RWPE1 (cell line): Measurements from ENCODE around the gene HBE1.

ENCODE experiments used
- CTCF ChIA-PET: fragments of 350-600 bp; sonication (Branson Sonifier 250); formaldehyde crosslinking; extraction: SDS; loops from one replicate; lab custom pipeline; 2021; lab: Yijun Ruan, JAX
- POLR2A ChIA-PET: fragments of 400-600 bp; formaldehyde crosslinking; extraction: SDS; loops from one replicate; lab custom pipeline; 2020; ENCODE audit warnings: antibody characterized with exemption; ENCODE audit not compliant: low non-redundant PET; lab: Yijun Ruan, JAX
- DNase-seq: peaks from one replicate; pipeline ENCODE4 v3.0.0; 2012; ENCODE audit warnings: low spot score
- H3K27ac ChIP-seq: fragments of 450-650 bp; 2 replicates; pipeline ENCODE4 v1.5.1; 2017
- CTCF ChIP-seq: fragments of 450-650 bp; conservative IDR thresholded peaks from 2 replicates; pipeline ENCODE4 v1.5.1; 2017; ENCODE audit warnings: low read depth, mild to moderate bottlenecking

Gene HBE1

GRCh38 chr11:5232176-5232575, 37.6 kb downstream of the HBE1 start:
- ChIA-PET CTCF (interaction anchor here (1.6 kb wide), 1 partner anchor 59 kb away, joined by 4 read pairs; no protein-coding TSS in a partner anchor), POLR2A (no interaction called here)
- no peak for TF ChIP-seq CTCF
- DNase-seq = no peak
- no peak overlapping the region for H3K27ac ChIP-seq

GRCh38 chr11:5231111-5231510, 38.6 kb downstream of the HBE1 start:
- no peak overlapping the region for H3K27ac ChIP-seq
- no peak for DNase-seq
- POLR2A ChIA-PET = no interaction called here
- CTCF ChIA-PET = interaction anchor here (1.6 kb wide), 1 partner anchor 60 kb away, joined by 4 read pairs; no protein-coding TSS in a partner anchor
- no peak for TF ChIP-seq CTCF

- H3K27ac ChIP-seq = no peak overlapping the region
- no peak for TF ChIP-seq CTCF
- POLR2A ChIA-PET = no interaction called here
- CTCF ChIA-PET = no interaction called here
- DNase-seq = no peak
These were observed 39.5 kb downstream of the HBE1 start for GRCh38 chr11:5230266-5230665.

GRCh38 chr11:5229796-5230195, 39.9 kb downstream of the HBE1 start:
- POLR2A ChIA-PET = no interaction called here

GRCh38 chr11:5229356-5229755, 40.4 kb downstream of the HBE1 start:
- ChIA-PET CTCF (interaction anchor here (1.0 kb wide), 1 partner anchor 16 kb away, joined by 3 read pairs; no protein-coding TSS in a partner anchor), POLR2A (no interaction called here)
- DNase-seq = no peak
- no peak overlapping the region for H3K27ac ChIP-seq
- no peak for TF ChIP-seq CTCF

More at GRCh38 chr11:5229796-5230195, 39.9 kb downstream of the HBE1 start:
- no peak for DNase-seq
- H3K27ac ChIP-seq = no peak overlapping the region
- TF ChIP-seq CTCF = no peak
- CTCF ChIA-PET = interaction anchor here (1.0 kb wide), 1 partner anchor 16 kb away, joined by 3 read pairs; no protein-coding TSS in a partner anchor

GRCh38 chr11:5228124-5228523, 41.6 kb downstream of the HBE1 start:
- no peak overlapping the region for H3K27ac ChIP-seq
- CTCF ChIA-PET = no interaction called here
- no peak for DNase-seq
- POLR2A ChIA-PET = no interaction called here
- TF ChIP-seq CTCF = no peak
